HG03460 (cell line): ENCODE measurements around the gene NUDT3.
"Not testable (repeated sequence)": the region's sequence is repeated elsewhere in the genome, so short reads cannot be mapped to it uniquely, and the experiment has no call there.

Experiments
- ATAC-seq: cut with Tn5 transposase; IDR thresholded peaks from one replicate; pipeline ENCODE4 v1.9.1; 2021; ENCODE audit not compliant: unreplicated experiment

NUDT3 gene

DNA sequence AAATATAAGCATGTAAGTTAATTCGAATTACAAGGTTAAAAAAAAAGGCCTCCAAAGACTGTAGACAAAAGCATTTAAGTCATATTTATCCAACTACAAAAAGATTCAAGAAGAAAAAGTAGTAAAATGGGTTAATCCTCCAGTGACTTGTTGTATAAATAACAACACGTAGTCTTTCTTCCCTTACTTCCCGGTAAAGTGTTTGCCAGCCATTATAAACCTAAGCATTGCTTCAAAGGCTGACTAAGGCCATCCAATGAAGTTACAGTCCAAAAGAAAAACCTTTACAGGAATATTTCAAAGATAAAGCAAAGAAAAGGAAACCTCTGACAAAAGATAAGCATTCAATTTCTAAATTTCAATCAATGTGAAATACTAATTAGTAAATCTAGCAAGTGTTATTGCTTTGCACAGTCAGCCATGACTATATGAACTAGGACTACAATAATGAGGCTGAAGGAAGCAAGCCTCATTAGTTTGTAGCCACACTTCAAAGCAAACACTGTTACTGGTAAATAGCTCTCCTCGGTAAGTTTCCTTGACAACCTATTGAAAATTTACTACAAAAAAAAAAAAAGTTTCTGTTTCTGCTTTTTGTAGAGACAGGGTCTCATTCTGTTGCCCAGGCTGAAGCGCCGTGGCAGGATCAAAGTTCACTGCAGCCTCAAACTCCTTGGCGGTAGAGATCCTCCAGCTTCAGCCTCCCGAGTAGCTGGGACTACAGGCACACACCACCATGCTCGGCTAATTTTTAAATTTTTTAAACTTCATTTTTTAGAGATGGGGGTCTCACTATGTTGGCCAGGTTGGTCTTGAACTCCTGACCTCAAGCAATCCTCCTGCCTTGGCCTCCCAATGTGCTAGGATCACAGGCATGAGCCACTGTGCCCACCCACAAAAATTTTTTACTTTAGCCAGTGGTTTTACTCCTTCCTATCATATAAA, 46.0 kb downstream of the NUDT3 start:
- ATAC-seq, result peak; percentile 66

DNA sequence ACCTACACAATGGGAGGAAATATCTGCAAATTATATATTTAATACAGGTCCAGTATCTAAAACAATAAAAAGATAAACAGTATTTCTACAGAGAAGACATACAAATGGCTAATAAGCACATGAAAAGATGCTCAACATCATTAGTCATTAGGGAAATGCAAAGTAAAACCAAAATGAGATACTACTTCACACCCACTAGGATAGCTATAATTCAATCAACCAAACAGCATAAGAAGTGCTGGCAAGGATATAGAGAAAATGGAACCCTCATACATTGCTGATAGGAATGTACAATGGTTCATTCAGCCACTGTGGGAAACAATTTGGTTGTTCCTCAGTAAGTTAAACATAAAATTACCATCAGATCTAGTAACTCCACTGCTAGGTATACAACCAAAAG, 48.7 kb downstream of the NUDT3 start:
- ATAC-seq, result no peak

DNA sequence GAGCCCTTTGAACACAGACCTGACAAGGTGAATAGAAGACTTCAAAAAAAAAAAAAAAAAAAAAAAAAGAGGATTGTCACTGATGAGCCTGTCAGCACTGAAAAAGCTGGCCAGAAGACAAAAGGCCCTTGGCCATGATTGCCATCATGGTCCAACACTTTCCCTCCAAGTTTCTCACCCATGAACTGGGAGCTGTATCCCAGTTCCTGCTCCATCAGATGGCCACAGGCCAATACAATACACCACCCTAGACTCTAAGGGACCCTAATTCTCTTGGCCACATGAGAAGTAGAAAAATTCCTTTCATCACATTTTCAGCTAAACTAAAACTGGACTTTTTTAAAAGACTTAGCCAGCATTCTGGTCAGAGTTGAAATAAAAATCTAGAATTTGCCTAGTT, 50.2 kb downstream of the NUDT3 start:
- no peak for ATAC-seq

DNA sequence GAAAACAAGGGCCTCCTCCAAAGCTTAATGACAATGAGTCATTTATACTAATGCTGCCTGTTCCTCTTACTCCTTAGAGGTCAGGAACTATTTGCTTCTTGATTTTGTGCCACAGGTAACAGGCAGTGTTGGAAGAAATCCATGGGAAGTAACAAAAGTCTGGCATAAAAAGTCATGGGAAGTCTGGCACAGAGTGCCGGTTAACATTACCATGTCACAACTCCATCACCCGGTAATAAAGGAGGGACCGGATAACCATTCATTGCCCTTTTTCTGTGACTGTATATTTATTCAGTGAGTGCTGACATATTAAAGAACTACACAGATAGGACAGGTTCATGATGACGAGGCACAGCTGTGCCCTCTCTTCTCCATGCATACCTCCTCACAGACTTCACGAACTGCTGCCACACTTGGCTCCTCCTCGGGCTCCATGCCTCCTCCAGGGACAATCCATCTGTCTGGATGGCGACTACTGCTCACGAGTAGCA, 50.9 kb downstream of the NUDT3 start:
- ATAC-seq, result no peak

DNA sequence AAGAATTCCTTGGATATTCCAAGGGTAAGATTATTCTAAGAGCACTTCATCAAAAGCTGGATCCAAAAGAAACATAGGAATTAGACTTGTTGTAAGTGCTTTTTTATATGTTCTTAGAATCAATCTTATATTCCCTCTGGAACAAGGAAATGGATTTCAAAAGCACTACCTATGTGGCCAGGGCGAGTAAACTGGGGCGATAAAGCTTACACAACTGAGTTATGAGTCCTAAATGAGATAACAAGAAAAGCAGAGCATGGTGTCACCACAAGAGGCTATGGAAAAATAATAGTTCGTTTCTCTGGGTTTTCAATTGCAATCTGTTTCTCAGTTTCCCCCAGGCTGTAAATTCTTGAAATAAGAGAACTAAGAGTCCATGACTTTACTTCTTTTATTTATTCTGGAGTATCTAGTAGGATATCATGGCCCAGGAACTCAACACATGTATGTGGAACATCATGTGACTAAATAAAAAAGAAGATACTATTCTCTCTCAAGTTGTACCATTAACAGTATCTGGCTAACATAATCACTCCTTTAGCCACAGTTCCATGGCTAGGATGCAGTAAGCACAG, 51.5 kb downstream of the NUDT3 start:
- ATAC-seq, result no peak

DNA sequence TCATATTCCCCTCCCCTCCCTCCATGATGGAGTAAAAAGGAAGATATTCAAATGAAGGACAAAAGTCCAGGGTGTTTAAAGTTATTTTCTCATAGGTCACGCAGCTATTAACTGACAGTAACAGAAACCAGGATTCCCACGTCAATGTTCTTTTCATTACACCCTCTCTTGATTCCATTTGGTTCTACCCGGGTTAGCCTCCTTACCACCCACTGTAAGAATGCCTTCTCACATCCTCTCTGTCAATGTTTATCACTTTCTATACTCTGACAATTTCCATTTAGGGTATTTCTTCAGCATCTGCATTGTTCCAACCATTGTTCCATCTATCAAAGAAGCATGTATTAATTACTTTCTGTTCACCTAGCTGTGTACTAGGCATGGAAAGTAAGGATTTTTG, 52.1 kb downstream of the NUDT3 start:
- no peak for ATAC-seq

DNA sequence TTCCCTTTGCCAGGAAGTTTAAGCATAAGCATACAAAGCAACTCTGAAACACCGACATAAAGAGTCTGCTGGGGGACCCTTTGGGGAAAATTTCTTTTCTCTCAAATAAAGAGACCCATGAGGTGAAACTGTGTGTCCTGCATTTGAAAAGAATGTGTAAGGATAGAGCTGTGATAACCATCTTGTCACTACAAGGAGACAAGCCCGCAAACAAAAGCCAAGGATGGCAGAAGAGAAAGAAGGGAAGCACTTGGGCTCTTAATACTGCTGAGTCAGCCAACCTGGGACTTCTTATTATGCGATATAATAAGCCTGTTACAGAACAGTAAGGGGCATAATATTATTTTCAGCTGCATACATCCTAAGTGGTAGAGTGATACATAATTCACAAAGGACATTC, 52.5 kb downstream of the NUDT3 start:
- no peak for ATAC-seq

DNA sequence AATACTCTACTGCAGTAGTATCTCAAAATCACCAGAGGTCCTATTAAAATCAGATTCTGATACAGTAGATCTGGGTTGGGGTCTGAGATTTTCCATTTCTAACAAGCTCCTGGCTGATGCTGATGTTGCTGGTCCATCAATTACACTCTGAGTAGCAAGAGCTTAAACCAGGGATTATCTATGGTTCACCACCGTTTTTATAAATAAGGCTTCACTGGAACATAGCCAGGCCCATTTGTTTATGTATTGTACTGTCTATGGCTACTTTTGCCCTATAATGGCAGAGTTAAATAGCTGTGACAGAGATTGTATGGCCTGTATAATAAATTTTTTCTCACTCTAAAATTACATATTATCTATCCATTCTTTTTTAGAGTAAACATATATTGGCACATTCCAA, 53.0 kb downstream of the NUDT3 start:
- ATAC-seq, result no peak

DNA sequence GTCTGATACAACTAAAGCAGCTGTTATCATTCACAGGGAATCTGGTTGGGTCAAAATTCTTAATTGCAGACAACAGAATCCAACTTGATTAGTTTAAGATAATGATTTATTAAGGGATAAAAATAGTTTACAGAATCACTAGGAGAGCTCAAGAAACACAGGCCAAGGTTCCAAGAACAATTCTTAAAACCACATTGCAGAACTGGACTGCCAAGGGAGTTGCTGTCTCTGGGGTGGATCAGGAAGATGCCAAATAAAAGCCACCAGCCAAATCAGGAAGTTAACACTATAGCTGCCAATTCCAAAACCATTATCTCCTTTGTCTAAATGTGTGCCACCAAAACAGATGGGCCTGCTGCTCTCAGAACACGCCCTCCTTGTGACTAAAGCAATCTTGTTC, 53.7 kb downstream of the NUDT3 start:
- no peak for ATAC-seq

DNA sequence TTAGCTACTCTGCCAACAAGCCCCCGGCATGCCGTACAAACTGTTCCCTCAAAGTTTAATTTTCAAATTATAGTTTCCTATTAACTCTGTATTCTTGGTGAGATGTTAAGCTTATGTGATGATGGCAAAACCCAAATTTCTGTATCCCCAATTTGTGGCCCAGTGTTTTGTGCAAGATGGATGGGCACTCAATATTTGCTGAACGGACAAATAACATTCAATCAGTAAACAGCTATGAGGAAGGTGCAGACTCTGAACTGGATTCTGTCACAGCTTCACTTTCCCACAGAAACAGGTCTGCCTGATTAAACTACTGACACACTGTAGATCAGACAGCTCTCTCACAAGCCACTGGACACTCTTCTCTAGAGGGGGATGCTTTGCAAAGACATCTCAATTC, 54.1 kb downstream of the NUDT3 start:
- no peak for ATAC-seq

DNA sequence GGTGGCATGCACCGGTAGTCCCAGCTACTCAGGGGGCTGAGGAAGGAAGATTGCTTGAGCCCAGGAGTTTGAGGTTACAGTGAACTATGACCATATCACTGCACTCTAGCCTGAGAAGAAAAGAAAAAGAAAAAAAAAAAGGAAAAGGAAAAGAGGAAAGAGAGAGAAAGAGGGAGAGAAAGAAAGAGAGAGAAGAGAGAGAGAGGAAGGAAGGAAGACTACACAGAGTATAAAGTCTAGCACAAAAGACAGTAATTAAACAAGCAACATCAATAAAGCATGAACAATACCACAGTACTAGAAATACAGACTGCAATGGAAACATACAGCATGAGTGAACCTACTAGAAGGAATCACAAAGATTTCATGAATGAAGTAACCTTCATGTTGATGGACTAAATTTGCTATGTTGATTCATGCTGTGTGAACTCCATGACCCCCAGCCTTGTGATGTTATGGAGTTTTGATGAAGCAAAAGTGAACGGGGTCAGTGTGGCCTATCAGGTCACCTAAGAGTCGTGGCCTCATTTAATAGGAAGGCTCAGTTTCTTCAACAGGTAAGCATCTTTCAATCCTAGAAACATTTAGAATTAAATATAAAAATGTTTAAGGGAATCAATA, 57.6 kb downstream of the NUDT3 start:
- no peak for ATAC-seq

DNA sequence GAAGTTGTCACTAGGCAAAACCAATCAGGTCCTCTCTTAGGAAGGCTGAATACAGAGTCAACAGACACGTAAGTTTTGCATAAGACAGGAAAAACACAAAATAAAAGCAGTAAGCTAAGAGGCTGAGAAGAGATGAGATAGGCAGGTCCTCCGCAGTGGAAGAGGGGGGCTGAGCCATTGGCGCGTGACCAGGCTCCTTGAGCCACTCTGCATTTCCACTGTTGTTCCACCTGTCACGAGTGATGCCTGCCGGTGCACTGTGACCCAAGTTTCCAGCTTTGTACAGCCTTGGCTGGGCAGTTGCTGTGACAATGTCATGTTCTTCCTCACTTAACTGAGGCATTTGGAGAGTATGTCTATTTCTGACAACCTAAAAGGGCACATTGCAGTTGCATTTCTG, 58.6 kb downstream of the NUDT3 start:
- ATAC-seq, result no peak

DNA sequence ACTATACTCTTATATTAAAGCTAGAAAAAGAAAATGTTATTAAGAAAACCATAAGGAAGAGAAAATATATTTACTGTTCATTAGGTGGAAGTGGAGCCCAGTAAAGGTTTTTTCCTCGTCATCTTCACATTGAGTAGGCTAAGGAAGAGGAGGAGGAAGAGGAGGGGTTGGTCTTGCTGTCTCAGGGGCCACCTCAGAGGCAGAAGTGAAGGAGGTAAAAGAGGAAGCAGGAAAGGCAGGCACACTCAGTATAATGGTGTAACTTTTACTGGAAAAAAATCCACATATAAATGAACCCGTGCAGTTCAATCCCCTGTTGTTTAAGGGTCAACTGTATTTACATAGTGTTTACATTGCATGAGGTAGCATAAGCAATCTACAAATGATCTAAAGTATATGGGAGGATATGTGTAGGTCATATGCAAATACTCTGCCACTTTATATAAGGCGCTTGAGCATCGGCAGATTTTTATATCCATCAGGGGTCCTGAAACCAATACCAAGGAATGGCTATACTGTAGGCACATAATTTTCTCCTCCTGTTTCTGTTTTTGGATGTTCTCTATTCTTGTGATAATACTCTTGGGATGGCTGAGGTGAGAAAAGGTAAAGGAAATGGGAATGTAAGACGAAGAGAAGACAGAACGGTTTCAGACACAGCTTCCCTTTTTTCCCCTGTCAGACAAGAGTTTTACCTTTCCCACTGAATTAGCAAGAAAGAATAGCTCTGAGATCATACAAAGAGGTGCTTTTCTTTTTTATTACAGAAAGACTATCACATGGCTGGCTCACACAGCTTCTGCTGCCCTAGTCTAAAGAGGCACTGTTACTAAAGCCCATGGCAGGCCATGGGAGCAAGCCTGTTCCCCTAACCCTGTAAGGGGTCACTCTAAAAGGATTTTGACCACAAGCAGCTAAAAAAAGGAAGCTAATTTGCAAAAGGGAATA, 59.9 kb downstream of the NUDT3 start:
- no peak for ATAC-seq

DNA sequence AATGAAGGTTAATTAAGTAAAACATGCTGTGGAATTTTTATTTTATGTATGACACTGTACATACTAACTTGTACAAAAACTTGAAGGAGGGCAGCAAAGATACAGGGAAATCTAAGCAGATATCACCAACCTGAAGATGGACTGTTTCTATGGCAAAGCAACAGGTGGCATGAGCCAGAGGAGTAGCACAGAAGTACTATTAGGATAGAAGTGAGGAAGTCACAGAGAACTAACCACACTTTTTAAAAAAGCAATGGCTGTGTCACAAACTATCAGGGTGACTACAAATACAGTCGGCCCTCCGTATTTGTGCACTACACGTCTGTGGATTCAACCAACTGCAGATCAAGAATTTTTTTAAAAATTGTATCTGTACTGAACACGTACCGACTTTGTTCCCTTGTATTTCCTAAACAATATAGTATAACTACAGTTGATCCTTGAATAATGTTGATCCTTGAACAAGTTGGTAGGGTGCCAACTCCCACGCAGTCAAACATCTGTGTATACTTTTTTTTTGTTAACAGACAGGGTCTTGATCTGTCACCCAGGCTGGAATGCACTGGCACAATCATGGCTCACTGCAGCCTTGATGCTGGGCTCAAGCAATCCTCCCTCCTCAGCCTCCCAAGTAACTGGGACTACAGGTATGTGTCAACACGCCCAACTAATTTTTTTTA, 61.0 kb downstream of the NUDT3 start:
- ATAC-seq, result no peak

DNA sequence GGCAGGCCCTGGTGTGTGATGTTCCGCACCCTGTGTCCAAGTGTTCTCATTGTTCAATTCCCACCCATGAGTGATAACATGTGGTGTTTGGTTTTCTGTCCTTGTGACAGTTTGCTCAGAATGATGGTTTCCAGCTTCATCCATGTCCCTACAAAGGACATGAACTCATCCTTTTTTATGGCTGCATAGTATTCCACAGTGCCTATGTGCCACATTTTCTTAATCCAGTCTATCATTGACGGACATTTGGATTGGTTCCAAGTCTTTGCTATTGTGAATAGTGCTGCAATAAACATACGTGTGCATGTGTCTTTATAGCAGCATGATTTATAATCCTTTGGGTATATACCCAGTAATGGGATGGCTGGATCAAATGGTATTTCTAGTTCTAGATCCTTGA, 62.7 kb downstream of the NUDT3 start:
- not testable (repeated sequence) for ATAC-seq

DNA sequence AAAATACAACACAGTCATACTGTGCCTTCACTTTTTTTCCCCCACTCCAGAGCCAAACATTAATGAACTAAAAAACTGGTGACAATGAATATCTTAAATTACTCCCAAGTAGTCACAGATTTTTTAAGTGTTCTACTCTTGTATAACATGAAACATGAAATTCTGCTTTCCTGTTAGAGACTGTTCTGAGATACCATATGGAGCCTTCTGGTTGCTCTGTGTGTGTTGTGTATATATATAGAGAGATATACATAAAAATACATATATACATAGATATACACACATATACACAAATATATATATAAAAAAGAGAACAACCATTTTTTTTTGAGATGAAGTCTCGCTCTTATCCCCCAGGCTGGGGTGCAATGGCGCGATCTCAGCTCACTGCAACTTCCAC, 63.5 kb downstream of the NUDT3 start:
- no peak for ATAC-seq

DNA sequence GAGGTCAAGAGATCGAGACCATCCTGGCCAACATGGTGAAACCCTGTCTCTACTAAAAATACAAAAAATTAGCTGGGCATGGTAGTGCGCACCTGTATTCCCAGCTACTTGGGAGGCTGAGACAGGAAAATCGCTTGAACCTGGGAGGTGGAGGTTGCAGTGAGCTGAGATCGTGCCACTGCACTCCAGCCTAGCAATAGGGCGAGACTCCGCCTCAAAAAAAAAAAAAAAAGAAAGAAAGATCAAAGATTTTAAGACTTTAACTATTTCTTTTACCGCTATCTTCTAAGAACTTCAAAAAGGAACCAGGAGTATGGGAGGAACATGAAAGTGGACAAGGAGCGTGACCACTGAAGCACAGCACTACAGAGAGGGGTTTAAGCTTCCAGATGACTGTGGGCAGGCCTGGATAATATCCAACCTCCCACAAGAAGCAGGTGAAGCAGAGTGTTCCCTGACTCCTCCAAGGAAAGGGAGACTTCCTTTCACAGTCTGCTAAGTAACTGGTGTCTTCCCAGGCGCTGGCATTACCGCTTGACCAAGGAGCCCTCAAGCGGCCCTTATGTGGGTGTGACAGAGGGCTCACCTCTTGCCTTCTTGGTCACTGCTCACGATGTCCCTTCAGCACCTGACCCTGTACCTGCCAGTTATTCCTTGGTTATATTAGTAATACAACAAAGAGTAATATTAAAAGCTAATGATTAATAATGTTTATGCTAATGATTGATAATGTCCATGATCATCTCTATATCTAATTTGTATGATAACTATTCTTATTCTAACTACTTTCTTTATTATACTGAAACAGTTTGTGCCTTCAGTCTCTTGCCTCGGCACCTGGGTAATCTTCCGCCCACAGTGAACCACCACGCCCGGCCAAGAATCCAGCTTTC, 64.9 kb downstream of the NUDT3 start:
- ATAC-seq, result not testable (repeated sequence)

DNA sequence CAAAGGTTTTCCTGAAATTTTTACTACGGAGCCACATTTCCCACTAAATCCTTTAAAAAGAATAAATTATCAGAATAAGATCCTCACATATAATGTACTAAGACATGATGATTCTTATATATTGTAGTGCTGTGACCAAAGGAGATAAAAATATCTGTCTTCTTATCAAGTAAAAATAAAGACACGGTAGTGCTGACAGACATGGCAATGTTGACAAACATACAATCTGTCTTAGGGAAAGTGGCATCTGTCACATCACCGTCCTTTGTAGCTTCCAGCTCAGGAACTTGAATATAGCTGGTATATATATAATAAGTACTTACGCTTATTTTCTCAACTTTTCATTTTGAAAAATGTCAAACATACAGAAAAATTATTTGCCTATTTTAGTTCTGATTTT, 66.8 kb downstream of the NUDT3 start:
- ATAC-seq, result no peak

DNA sequence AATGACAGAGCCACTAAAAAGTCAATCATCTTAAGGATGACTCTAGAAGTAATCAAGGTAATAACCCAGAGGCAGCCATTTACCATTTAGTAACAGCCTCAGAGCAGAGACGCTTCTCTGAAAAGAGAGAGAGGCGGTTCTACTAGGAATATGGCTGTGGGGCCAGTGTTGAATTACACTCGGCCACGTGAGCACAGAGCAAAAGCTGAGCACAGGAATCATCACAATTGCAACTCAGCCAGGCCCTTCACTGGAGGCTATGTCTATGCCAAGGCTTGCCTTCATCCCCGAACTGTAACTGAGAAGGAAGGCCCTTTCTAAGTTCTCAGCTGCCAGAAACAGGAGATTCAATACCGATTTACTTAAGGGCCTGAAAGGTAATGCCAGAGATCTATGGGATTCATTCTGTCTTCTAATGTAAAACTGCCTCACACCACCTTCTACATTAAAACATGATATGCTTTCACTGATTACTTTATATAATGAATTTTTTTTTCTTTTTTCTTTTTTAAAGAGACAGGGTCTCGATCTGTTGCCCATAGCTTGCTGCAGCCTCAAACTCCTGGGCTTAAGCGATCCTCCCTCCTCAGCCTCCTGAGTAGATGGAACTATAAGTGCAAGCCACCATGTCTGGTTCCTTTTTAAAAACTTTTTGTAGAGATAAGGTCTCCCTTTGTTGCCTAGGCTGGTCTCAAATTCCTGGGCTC, 67.6 kb downstream of the NUDT3 start:
- no peak for ATAC-seq
